H9 (cell line): ENCODE data around the gene TRAP1. TPM values are rescaled to one million over a fixed set of nuclear protein-coding genes. Genes with fewer than 3 reads are reported as not detected.
A peak's percentile ranks its signal among the peaks of the same experiment; 100 is the strongest.

Experiments used
- DNase-seq: peaks from one replicate; pipeline ENCODE4 v3.0.0-alpha.2; 2017
- H2AFZ ChIP-seq: one replicate; pipeline ENCODE4 v1.6.1; 2013; ENCODE audit warnings: mild to moderate bottlenecking, low read length, control low read depth, moderate library complexity
- H2AK5ac ChIP-seq: 2 replicates; pipeline ENCODE4 v1.6.1; 2013; ENCODE audit warnings: low read length, control low read depth, mixed read lengths; ENCODE audit not compliant: insufficient read length
- H2BK120ac ChIP-seq: one replicate; pipeline ENCODE4 v1.6.1; 2013; ENCODE audit warnings: low read depth, mild to moderate bottlenecking, low read length, control low read depth, inconsistent platforms; ENCODE audit not compliant: poor library complexity, severe bottlenecking
- H2BK12ac ChIP-seq: 2 replicates; pipeline ENCODE4 v1.6.1; 2013; ENCODE audit warnings: low read length, control low read depth, mixed read lengths, low read depth; ENCODE audit not compliant: insufficient read length
- H2BK15ac ChIP-seq: 2 replicates; pipeline ENCODE4 v1.6.1; 2013; ENCODE audit warnings: low read depth, low read length, control low read depth
- H2BK20ac ChIP-seq: one replicate; pipeline ENCODE4 v1.6.1; 2013; ENCODE audit warnings: low read depth, mild to moderate bottlenecking, low read length, control low read depth, inconsistent platforms; ENCODE audit not compliant: poor library complexity, severe bottlenecking
- H2BK5ac ChIP-seq: 2 replicates; pipeline ENCODE4 v1.6.1; 2013; ENCODE audit warnings: low read length, control low read depth, mixed read lengths; ENCODE audit not compliant: insufficient read length
- H3K14ac ChIP-seq: 2 replicates; pipeline ENCODE4 v1.6.1; 2013; ENCODE audit warnings: low read length, control low read depth; ENCODE audit not compliant: insufficient read depth
- H3K18ac ChIP-seq: 2 replicates; pipeline ENCODE4 v1.6.1; 2013; ENCODE audit warnings: low read depth, mild to moderate bottlenecking, mixed read lengths, low read length, control low read depth; ENCODE audit not compliant: insufficient read length
- H3K23ac ChIP-seq: 2 replicates; pipeline ENCODE4 v1.6.1; 2013; ENCODE audit warnings: low read length, control low read depth, mixed read lengths, low read depth; ENCODE audit not compliant: insufficient read length
- H3K23me2 ChIP-seq: 2 replicates; pipeline ENCODE4 v1.6.1; 2013; ENCODE audit warnings: low read depth, mild to moderate bottlenecking, mixed read lengths, low read length, control low read depth; ENCODE audit not compliant: insufficient read length, poor library complexity, severe bottlenecking
- H3K27ac ChIP-seq: 2 replicates; pipeline ENCODE4 v1.5.1; 2013; ENCODE audit warnings: low read length, control low read depth, mixed read lengths, low read depth; ENCODE audit not compliant: insufficient read length
- H3K27me3 ChIP-seq: 2 replicates; pipeline ENCODE4 v1.6.1; 2013; ENCODE audit warnings: low read length, control low read depth, inconsistent platforms; ENCODE audit not compliant: insufficient read depth
- H3K4ac ChIP-seq: 2 replicates; pipeline ENCODE4 v1.6.1; 2013; ENCODE audit warnings: low read depth, mild to moderate bottlenecking, control low read depth, inconsistent platforms, low read length, moderate library complexity
- H3K4me1 ChIP-seq: 2 replicates; pipeline ENCODE4 v1.6.1; 2013; ENCODE audit warnings: low read length, control low read depth, inconsistent platforms; ENCODE audit not compliant: insufficient read depth
- H3K4me2 ChIP-seq: 2 replicates; pipeline ENCODE4 v1.6.1; 2013; ENCODE audit warnings: low read length, control low read depth, mixed read lengths; ENCODE audit not compliant: insufficient read length, insufficient read depth
- H3K56ac ChIP-seq: 2 replicates; pipeline ENCODE4 v1.6.1; 2013; ENCODE audit warnings: low read depth, mild to moderate bottlenecking, mixed read lengths, low read length, control low read depth; ENCODE audit not compliant: insufficient read length
- H3K79me1 ChIP-seq: 2 replicates; pipeline ENCODE4 v1.6.1; 2013; ENCODE audit warnings: low read depth, mild to moderate bottlenecking, moderate library complexity, low read length, control low read depth, inconsistent platforms; ENCODE audit not compliant: insufficient read depth, poor library complexity, severe bottlenecking
- H3K79me2 ChIP-seq: 2 replicates; pipeline ENCODE4 v1.6.1; 2013; ENCODE audit warnings: low read length, control low read depth, inconsistent platforms; ENCODE audit not compliant: insufficient read depth
- H3K9ac ChIP-seq: 2 replicates; pipeline ENCODE4 v1.6.1; 2013; ENCODE audit warnings: low read length, control low read depth, mixed read lengths; ENCODE audit not compliant: insufficient read length; ENCODE audit errors: extremely low read depth
- H3K9me3 ChIP-seq: one replicate; pipeline ENCODE4 v1.6.1; 2013; ENCODE audit warnings: low read depth, low read length, inconsistent platforms; ENCODE audit not compliant: control insufficient read depth
- H3T11ph ChIP-seq: one replicate; pipeline ENCODE4 v1.6.1; 2013; ENCODE audit warnings: mild to moderate bottlenecking, low read length, control low read depth, inconsistent platforms
- H4K20me1 ChIP-seq: one replicate; pipeline ENCODE4 v1.6.1; 2013; ENCODE audit not compliant: control insufficient read depth, insufficient read length, insufficient read depth
- H4K5ac ChIP-seq: 2 replicates; pipeline ENCODE4 v1.6.1; 2013; ENCODE audit warnings: low read depth, mild to moderate bottlenecking, mixed read lengths, low read length, control low read depth; ENCODE audit not compliant: insufficient read length
- H4K8ac ChIP-seq: replicated peaks from 2 replicates; pipeline ENCODE4 v1.6.1; 2013; ENCODE audit warnings: low read length, control low read depth, mixed read lengths, low read depth; ENCODE audit not compliant: insufficient read length
- H4K91ac ChIP-seq: 2 replicates; pipeline ENCODE4 v1.6.1; 2013; ENCODE audit warnings: low read depth, mild to moderate bottlenecking, moderate library complexity, mixed read lengths, low read length, control low read depth; ENCODE audit not compliant: insufficient read length
- H3K27ac Mint-ChIP-seq, 3 experiments: 2 replicates in 2 of 3; 3 replicates in 1 of 3; pipeline ENCODE4 v1.8.0; 2020 to 2021; ENCODE audit warnings: mixed read lengths in 3 of 3, mild to moderate bottlenecking in 1 of 3, moderate library complexity in 1 of 3
- H3K27me3 Mint-ChIP-seq: 2 replicates; pipeline ENCODE4 v1.8.0; 2021; ENCODE audit warnings: low read depth, mild to moderate bottlenecking, moderate library complexity, mixed read lengths
- H3K36me3 Mint-ChIP-seq, 3 experiments: 2 replicates in 2 of 3; 3 replicates in 1 of 3; pipeline ENCODE4 v1.8.0; 2020 to 2021; ENCODE audit warnings: low read depth in 3 of 3, mixed read lengths in 3 of 3; ENCODE audit not compliant: insufficient read depth in 1 of 3
- H3K4me1 Mint-ChIP-seq, 2 experiments: 2 replicates each; pipeline ENCODE4 v1.8.0; 2020; ENCODE audit warnings: mixed read lengths in 2 of 2
- H3K4me3 Mint-ChIP-seq, 2 experiments: 2 replicates in 1 of 2; 3 replicates in 1 of 2; pipeline ENCODE4 v1.8.0; 2020 to 2021; ENCODE audit warnings: mild to moderate bottlenecking in 2 of 2, mixed read lengths in 2 of 2, moderate library complexity in 1 of 2
- H3K9me3 Mint-ChIP-seq, 2 experiments: 2 replicates in 1 of 2; 3 replicates in 1 of 2; pipeline ENCODE4 v1.8.0; 2020; ENCODE audit warnings: mild to moderate bottlenecking in 2 of 2, mixed read lengths in 2 of 2, moderate library complexity in 1 of 2
- CTCF ChIP-seq: fragments of 200-600 bp; sonication (generic); conservative IDR thresholded peaks from 3 replicates; pipeline ENCODE4 v1.8.0; 2021; ENCODE audit warnings: antibody characterized with exemption, mild to moderate bottlenecking
- WGBS: extraction: QIAGEN DNeasy Blood & Tissue Kit; methylation state at CpG from one replicate; pipeline ENCODE4 v1.1.7; 2013; ENCODE audit warnings: missing lambda C conversion rate, low lambda C conversion rate, mixed read lengths; ENCODE audit not compliant: insufficient read length; ENCODE audit errors: extremely low coverage; 5-methylcytosine and 5-hydroxymethylcytosine counted together
- total RNA-seq: library from RNA; stranded (reverse); gene quantifications from 2 replicates; pipeline ENCODE4 v1.2.1, GENCODE V29; 2021

TRAP1 gene
- total RNA-seq, 1 experiment from 2014 or later: 211 TPM

- WGBS: no CpG with 5 or more reads among the region's 34 CpGs
- H3K9me3 ChIP-seq: no peaks in the 10 kb centered on the region
- H2AK5ac ChIP-seq: no peak overlapping the region
- no peak overlapping the region for H3K18ac ChIP-seq
- H2BK15ac ChIP-seq: no peak overlapping the region
- H4K5ac ChIP-seq: no peak overlapping the region
- no peak overlapping the region for H3K23ac ChIP-seq
- H2BK5ac ChIP-seq: no peak overlapping the region
- no peak for TF ChIP-seq CTCF
- peak overlapping the region; percentile 48 for H3K4me2 ChIP-seq
- no peak overlapping the region for H3K27ac ChIP-seq
- H3K79me1 ChIP-seq: peaks cover 3% of the 10 kb centered on the region
- H3K14ac ChIP-seq: no peak overlapping the region
- H4K20me1 ChIP-seq: no peaks in the 10 kb centered on the region
- Mint-ChIP-seq H3K36me3 (peaks cover 4 to 23% (median 22%) of the 10 kb centered on the region in 3 experiments; a peak in 6 of 7 replicates), H3K27ac (peak overlapping the region in 2 of 3 experiments; percentile 34 to 55; a peak in 2 of 7 replicates), H3K4me1 (peaks cover 22 to 23% of the 10 kb centered on the region in 2 experiments), H3K27me3 (no peaks in the 10 kb centered on the region), H3K4me3 (peak overlapping the region; percentile 100), H3K9me3 (no peaks in the 10 kb centered on the region)
- peak overlapping the region; percentile 26 for H3K9ac ChIP-seq
- peaks cover 7% of the 10 kb centered on the region for H3K79me2 ChIP-seq
- H3K56ac ChIP-seq: no peak overlapping the region
- H2BK12ac ChIP-seq: no peak overlapping the region
- no peak overlapping the region for H4K8ac ChIP-seq
- H4K91ac ChIP-seq: no peak overlapping the region
- H3K4ac ChIP-seq: no peak overlapping the region
- peak; percentile 17 for DNase-seq
- H3K23me2 ChIP-seq: peaks cover 4% of the 10 kb centered on the region
- no peak overlapping the region for H3T11ph ChIP-seq
- no peak overlapping the region for H2AFZ ChIP-seq
- no peaks in the 10 kb centered on the region for H3K27me3 ChIP-seq
- H2BK20ac ChIP-seq: no peak overlapping the region
- H2BK120ac ChIP-seq: no peak overlapping the region
- H3K4me1 ChIP-seq: no peaks in the 10 kb centered on the region
These were observed 104.5 kb downstream of the TRAP1 start for GRCh38 chr16:3612510-3613466.
